Activated T-helper 1 cell treated with anti-CD3 and anti-CD28 coated beads, Interleukin-2, amount 50 U/mL, for 16 hours (primary cell): Measurements from ENCODE around the gene FBN1.

Experiments
- DNase-seq, 2 donors: peaks; one replicate each; pipeline ENCODE4 v3.0.0-alpha.2; 2020; ENCODE audit warnings: low read depth in 1 of 2, low spot score in 1 of 2

The FBN1 gene

GRCh38 chr15:48623456-48623855 is 22.1 kb downstream of the FBN1 start:
- no peak for DNase-seq

GRCh38 chr15:48622237-48622636 is 23.3 kb downstream of the FBN1 start:
- DNase-seq = no peak

GRCh38 chr15:48619446-48619845 is 26.1 kb downstream of the FBN1 start:
- DNase-seq = no peak

- no peak for DNase-seq
Measured at GRCh38 chr15:48617619-48618018, 27.9 kb downstream of the FBN1 start.

- DNase-seq = no peak
Measured at GRCh38 chr15:48616216-48616615, 29.3 kb downstream of the FBN1 start.

- DNase-seq = no peak
Measured at GRCh38 chr15:48614051-48614450, 31.5 kb downstream of the FBN1 start.

- DNase-seq = no peak
Measured at GRCh38 chr15:48609486-48609885, 36.0 kb downstream of the FBN1 start.

GRCh38 chr15:48607846-48608245 is 37.7 kb downstream of the FBN1 start:
- no peak for DNase-seq

- no peak for DNase-seq
Measured at GRCh38 chr15:48604567-48604966, 40.9 kb downstream of the FBN1 start.

- no peak for DNase-seq
Measured at GRCh38 chr15:48603922-48604321, 41.6 kb downstream of the FBN1 start.

GRCh38 chr15:48603123-48603500 is 42.4 kb downstream of the FBN1 start:
- DNase-seq = no peak

GRCh38 chr15:48602358-48603122 is 43.0 kb downstream of the FBN1 start:
- DNase-seq = no peak

- DNase-seq = no peak
Measured at GRCh38 chr15:48601095-48601494, 44.4 kb downstream of the FBN1 start.

- DNase-seq = no peak
Measured at GRCh38 chr15:48596841-48597240, 48.7 kb downstream of the FBN1 start.

GRCh38 chr15:48596415-48596814 is 49.1 kb downstream of the FBN1 start:
- DNase-seq = no peak

GRCh38 chr15:48595981-48596380 is 49.5 kb downstream of the FBN1 start:
- no peak for DNase-seq

GRCh38 chr15:48592933-48593332 is 52.6 kb downstream of the FBN1 start:
- no peak for DNase-seq

- no peak for DNase-seq
Measured at GRCh38 chr15:48592221-48592731, 53.2 kb downstream of the FBN1 start.

- DNase-seq = no peak
Measured at GRCh38 chr15:48590723-48591122, 54.8 kb downstream of the FBN1 start.

GRCh38 chr15:48584812-48585563 is 60.5 kb downstream of the FBN1 start:
- DNase-seq = no peak

GRCh38 chr15:48584090-48584811 is 61.3 kb downstream of the FBN1 start:
- no peak for DNase-seq
